ENCODE data around the gene VWA3A. TPM values are rescaled to one million over a fixed set of nuclear protein-coding genes. Genes with fewer than 3 reads are reported as not detected.

The VWA3A gene
- total RNA-seq, 1 donor from 2014 or later, result not detected

- no peaks in the 10 kb centered on the region for H3K36me3 Mint-ChIP-seq (ENCODE audit: low read depth, unreplicated experiment)
- no peak for FAIRE-seq
Measured at GRCh38 chr16:22177968-22178930, 85.9 kb downstream of the VWA3A start.

GRCh38 chr16:22181426-22181825, 89.1 kb downstream of the VWA3A start:
- H3K9me3 ChIP-seq (ENCODE audit: insufficient read depth, low read depth, low read length), result no peaks in the 10 kb centered on the region
- FAIRE-seq (no peak), DNase-seq (ENCODE audit: low read depth) (no peak)
- H3K4me2 ChIP-seq (ENCODE audit: low read length), result no peak overlapping the region
- H3K4me1 ChIP-seq (ENCODE audit: insufficient read depth, low read length), result no peaks in the 10 kb centered on the region
- H3K9ac ChIP-seq (ENCODE audit: low read length), result no peak overlapping the region
- no peaks in the 10 kb centered on the region for H3K79me2 ChIP-seq (ENCODE audit: insufficient read depth, low read length)
- Mint-ChIP-seq H3K36me3 (ENCODE audit: low read depth, unreplicated experiment) (no peaks in the 10 kb centered on the region), H3K4me3 (ENCODE audit: unreplicated experiment) (no peak overlapping the region), H3K9me3 (ENCODE audit: unreplicated experiment) (no peaks in the 10 kb centered on the region), H3K27ac (ENCODE audit: unreplicated experiment) (no peak overlapping the region), H3K27me3 (ENCODE audit: low read depth, unreplicated experiment) (peaks cover 38% of the 10 kb centered on the region), H3K4me1 (ENCODE audit: low read depth, unreplicated experiment) (no peaks in the 10 kb centered on the region)
- peaks cover 2% of the 10 kb centered on the region for H3K27me3 ChIP-seq (ENCODE audit: insufficient read depth, low read length)
- H3K4me3 ChIP-seq (ENCODE audit: insufficient read depth, low read depth, low read length), result no peak overlapping the region
- no peaks in the 10 kb centered on the region for H3K36me3 ChIP-seq (ENCODE audit: insufficient read depth, low read length)
- no peak overlapping the region for H2AFZ ChIP-seq (ENCODE audit: low read depth, low read length)
- no peak overlapping the region for H3K27ac ChIP-seq (ENCODE audit: low read depth, low read length)
- H4K20me1 ChIP-seq (ENCODE audit: insufficient read depth, low read length), result no peaks in the 10 kb centered on the region
- no peak for TF ChIP-seq EZH2 (IDR thresholded peaks at IDR 0.05; ENCODE audit: insufficient read depth, low read length)
- TF ChIP-seq, protein P1, sequence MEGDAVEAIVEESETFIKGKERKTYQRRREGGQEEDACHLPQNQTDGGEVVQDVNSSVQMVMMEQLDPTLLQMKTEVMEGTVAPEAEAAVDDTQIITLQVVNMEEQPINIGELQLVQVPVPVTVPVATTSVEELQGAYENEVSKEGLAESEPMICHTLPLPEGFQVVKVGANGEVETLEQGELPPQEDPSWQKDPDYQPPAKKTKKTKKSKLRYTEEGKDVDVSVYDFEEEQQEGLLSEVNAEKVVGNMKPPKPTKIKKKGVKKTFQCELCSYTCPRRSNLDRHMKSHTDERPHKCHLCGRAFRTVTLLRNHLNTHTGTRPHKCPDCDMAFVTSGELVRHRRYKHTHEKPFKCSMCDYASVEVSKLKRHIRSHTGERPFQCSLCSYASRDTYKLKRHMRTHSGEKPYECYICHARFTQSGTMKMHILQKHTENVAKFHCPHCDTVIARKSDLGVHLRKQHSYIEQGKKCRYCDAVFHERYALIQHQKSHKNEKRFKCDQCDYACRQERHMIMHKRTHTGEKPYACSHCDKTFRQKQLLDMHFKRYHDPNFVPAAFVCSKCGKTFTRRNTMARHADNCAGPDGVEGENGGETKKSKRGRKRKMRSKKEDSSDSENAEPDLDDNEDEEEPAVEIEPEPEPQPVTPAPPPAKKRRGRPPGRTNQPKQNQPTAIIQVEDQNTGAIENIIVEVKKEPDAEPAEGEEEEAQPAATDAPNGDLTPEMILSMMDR (IDR thresholded peaks at IDR 0.05; ENCODE audit: insufficient read depth, low read depth, low read length), result no peak

More at GRCh38 chr16:22177968-22178930, 85.9 kb downstream of the VWA3A start:
- H3K4me1 Mint-ChIP-seq (ENCODE audit: low read depth, unreplicated experiment), result no peaks in the 10 kb centered on the region
- H3K9me3 Mint-ChIP-seq (ENCODE audit: unreplicated experiment), result no peaks in the 10 kb centered on the region
- peaks cover 35% of the 10 kb centered on the region for H3K27me3 Mint-ChIP-seq (ENCODE audit: low read depth, unreplicated experiment)
- Histone ChIP-seq H3K79me2 (ENCODE audit: insufficient read depth, low read length) (no peaks in the 10 kb centered on the region), H3K36me3 (ENCODE audit: insufficient read depth, low read length) (no peaks in the 10 kb centered on the region), H3K4me1 (ENCODE audit: insufficient read depth, low read length) (no peaks in the 10 kb centered on the region), H3K4me2 (ENCODE audit: low read length) (no peak overlapping the region), H3K27me3 (ENCODE audit: insufficient read depth, low read length) (peaks cover 2% of the 10 kb centered on the region), H3K27ac (ENCODE audit: low read depth, low read length) (no peak overlapping the region), H3K9me3 (ENCODE audit: insufficient read depth, low read depth, low read length) (no peaks in the 10 kb centered on the region), H3K9ac (ENCODE audit: low read length) (no peak overlapping the region), H3K4me3 (ENCODE audit: insufficient read depth, low read depth, low read length) (no peak overlapping the region), H2AFZ (ENCODE audit: low read depth, low read length) (no peak overlapping the region), H4K20me1 (ENCODE audit: insufficient read depth, low read length) (no peaks in the 10 kb centered on the region)
- no peak for DNase-seq (ENCODE audit: low read depth)
- TF ChIP-seq EZH2 (IDR thresholded peaks at IDR 0.05; ENCODE audit: insufficient read depth, low read length), result no peak
- TF ChIP-seq, protein P1 (IDR thresholded peaks at IDR 0.05; ENCODE audit: insufficient read depth, low read depth, low read length), result no peak
- no peak overlapping the region for H3K27ac Mint-ChIP-seq (ENCODE audit: unreplicated experiment)
- H3K4me3 Mint-ChIP-seq (ENCODE audit: unreplicated experiment), result no peak overlapping the region

DNA sequence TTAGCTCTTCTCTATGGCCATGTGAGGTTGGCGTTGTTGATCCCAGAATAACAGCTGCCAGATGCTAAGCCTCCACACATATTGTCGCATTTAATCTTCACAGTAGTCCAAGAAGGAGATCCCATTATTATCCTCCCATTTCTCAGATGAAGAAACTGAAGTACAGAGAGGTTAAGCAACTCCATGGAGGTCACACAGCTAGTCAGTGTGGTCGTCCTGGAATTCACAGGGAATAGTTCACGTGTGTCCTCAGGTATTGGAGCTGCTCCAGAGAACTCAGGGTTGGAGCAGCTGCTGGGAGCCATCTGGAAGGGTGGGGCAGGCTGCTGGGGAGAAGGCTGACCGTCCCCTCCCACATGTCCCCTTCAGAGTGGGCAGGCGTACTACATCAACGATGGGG, 89.5 kb downstream of the VWA3A start:
- Histone ChIP-seq H3K9ac (ENCODE audit: low read length) (no peak overlapping the region), H3K4me1 (ENCODE audit: insufficient read depth, low read length) (no peaks in the 10 kb centered on the region), H3K36me3 (ENCODE audit: insufficient read depth, low read length) (no peaks in the 10 kb centered on the region), H3K79me2 (ENCODE audit: insufficient read depth, low read length) (no peaks in the 10 kb centered on the region), H3K27ac (ENCODE audit: low read depth, low read length) (no peak overlapping the region), H3K27me3 (ENCODE audit: insufficient read depth, low read length) (peaks cover 2% of the 10 kb centered on the region), H2AFZ (ENCODE audit: low read depth, low read length) (no peak overlapping the region), H3K4me2 (ENCODE audit: low read length) (no peak overlapping the region), H3K9me3 (ENCODE audit: insufficient read depth, low read depth, low read length) (no peaks in the 10 kb centered on the region), H4K20me1 (ENCODE audit: insufficient read depth, low read length) (no peaks in the 10 kb centered on the region), H3K4me3 (ENCODE audit: insufficient read depth, low read depth, low read length) (no peak overlapping the region)
- H3K4me1 Mint-ChIP-seq (ENCODE audit: low read depth, unreplicated experiment), result no peaks in the 10 kb centered on the region
- no peaks in the 10 kb centered on the region for H3K9me3 Mint-ChIP-seq (ENCODE audit: unreplicated experiment)
- no peak overlapping the region for H3K4me3 Mint-ChIP-seq (ENCODE audit: unreplicated experiment)
- peaks cover 38% of the 10 kb centered on the region for H3K27me3 Mint-ChIP-seq (ENCODE audit: low read depth, unreplicated experiment)
- no peak for TF ChIP-seq EZH2 (IDR thresholded peaks at IDR 0.05; ENCODE audit: insufficient read depth, low read length)
- TF ChIP-seq, protein P1 (IDR thresholded peaks at IDR 0.05; ENCODE audit: insufficient read depth, low read depth, low read length), result no peak
- H3K27ac Mint-ChIP-seq (ENCODE audit: unreplicated experiment), result no peak overlapping the region
- DNase-seq (ENCODE audit: low read depth) (no peak), FAIRE-seq (no peak)
- H3K36me3 Mint-ChIP-seq (ENCODE audit: low read depth, unreplicated experiment), result no peaks in the 10 kb centered on the region
